GM12878 (cell line): ENCODE data around the gene METTL8. TPM values are rescaled to one million over a fixed set of nuclear protein-coding genes. Genes with fewer than 3 reads are reported as not detected.

ENCODE experiments used
- ATAC-seq: fragments of 200-7000 bp; cut with Tn5 transposase; 3 replicates; pipeline ENCODE4 v1.9.1; 2020; ENCODE audit warnings: mild to moderate bottlenecking, moderate library complexity
- BruUV-seq: library from RNA; stranded (reverse); fragments of 400-500 nt; replicated peaks from 2 replicates; lab custom pipeline; 2021; lab: Mats Ljungman, UMichigan
- CTCF ChIA-PET: fragments of 300-600 bp; sonication (Branson Sonifier 250); formaldehyde crosslinking; extraction: SDS; loops from one replicate; lab custom pipeline; 2021; ENCODE audit warnings: inconsistent platforms; lab: Yijun Ruan, JAX
- POLR2A ChIA-PET: fragments of 350-600 bp; formaldehyde crosslinking; extraction: SDS; loops from one replicate; lab custom pipeline; 2021; ENCODE audit warnings: inconsistent platforms; lab: Charles Lee
- RAD21 ChIA-PET: fragments of 300-600 bp; sonication (Branson Sonifier 250); formaldehyde crosslinking; loops from one replicate; lab custom pipeline; 2023; ENCODE audit warnings: antibody characterized with exemption; ENCODE audit not compliant: unreplicated experiment; lab: Charles Lee
- SMC1A ChIA-PET: fragments of 300-600 bp; sonication (Branson Sonifier 250); formaldehyde crosslinking; loops from one replicate; lab custom pipeline; 2023; ENCODE audit not compliant: unreplicated experiment, uncharacterized antibody; lab: Charles Lee
- DNase-seq: peaks from one replicate; pipeline ENCODE4 v3.0.0-alpha.2; 2011; ENCODE audit warnings: low read depth, low spot score
- FAIRE-seq: peaks from 3 replicates; lab custom pipeline; 2011; peaks lifted over from hg19 to GRCh38; lab: Jason Lieb, UNC
- H2AFZ ChIP-seq: 2 replicates; pipeline ENCODE4 v1.6.0; 2011; ENCODE audit warnings: low read depth, low read length, control low read depth; ENCODE audit not compliant: control insufficient read depth
- H3K27ac ChIP-seq: 2 replicates; pipeline ENCODE4 v1.5.1; 2011; ENCODE audit warnings: control low read depth; ENCODE audit not compliant: control insufficient read depth, insufficient read depth
- H3K27me3 ChIP-seq, 2 experiments: replicated peaks in 1 of 2; 2 replicates each; pipeline versions ENCODE4 v1.6.0 to v1.6.1; 2011; ENCODE audit warnings: low read length in 1 of 2; ENCODE audit not compliant: control insufficient read depth in 2 of 2, insufficient read depth in 2 of 2
- H3K36me3 ChIP-seq, 2 experiments: 2 replicates each; pipeline ENCODE4 v1.5.1; 2011; ENCODE audit warnings: low read length in 1 of 2; ENCODE audit not compliant: control insufficient read depth in 2 of 2, insufficient read depth in 2 of 2
- H3K4me1 ChIP-seq: 2 replicates; pipeline ENCODE4 v1.6.1; 2011; ENCODE audit warnings: mild to moderate bottlenecking, low read length, moderate library complexity, mixed read lengths; ENCODE audit not compliant: control insufficient read depth, insufficient read depth
- H3K4me2 ChIP-seq: 2 replicates; pipeline ENCODE4 v1.6.0; 2011; ENCODE audit warnings: control low read depth; ENCODE audit not compliant: control insufficient read depth, insufficient read depth
- H3K4me3 ChIP-seq: fragments of 200-600 bp; sonication (generic); 2 replicates; pipeline ENCODE4 v1.5.1; 2016
- H3K79me2 ChIP-seq: 2 replicates; pipeline ENCODE4 v1.6.0; 2011; ENCODE audit warnings: low read length; ENCODE audit not compliant: control insufficient read depth, insufficient read depth
- H3K9ac ChIP-seq: 2 replicates; pipeline ENCODE4 v1.8.0; 2011; ENCODE audit warnings: low read length, control low read depth, mixed read lengths; ENCODE audit not compliant: control insufficient read depth, insufficient read depth
- H3K9me3 ChIP-seq: replicated peaks from 3 replicates; pipeline ENCODE4 v1.5.1; 2011; ENCODE audit warnings: mild to moderate bottlenecking, low read length; ENCODE audit not compliant: control insufficient read depth, insufficient read depth
- H4K20me1 ChIP-seq: 2 replicates; pipeline ENCODE4 v1.6.0; 2011; ENCODE audit not compliant: control insufficient read depth, insufficient read depth
- ASH2L ChIP-seq: fragments of 300-600, 200-600 bp; sonication (generic); IDR thresholded peaks from 2 replicates; pipeline ENCODE4 v1.6.1; 2017; ENCODE audit warnings: low read depth, mild to moderate bottlenecking, borderline replicate concordance
- ATF2 ChIP-seq: IDR thresholded peaks from 2 replicates; pipeline ENCODE4 v1.6.1; 2012; ENCODE audit warnings: low read length, inconsistent platforms
- CBX5 ChIP-seq: sonication (generic); IDR thresholded peaks from 2 replicates; pipeline ENCODE4 v1.6.1; 2016; ENCODE audit warnings: low read depth, moderate library complexity, mild to moderate bottlenecking, inconsistent platforms
- CHD4 ChIP-seq: fragments of 200-600 bp; sonication (generic); IDR thresholded peaks from 2 replicates; pipeline ENCODE4 v1.6.1; 2016; ENCODE audit warnings: mild to moderate bottlenecking
- GATAD2B ChIP-seq: fragments of 450-650 bp; conservative IDR thresholded peaks from 2 replicates; pipeline ENCODE4 v1.6.1; 2017; ENCODE audit warnings: low read depth, mild to moderate bottlenecking, moderate library complexity
- IRF4 ChIP-seq: IDR thresholded peaks from 2 replicates; pipeline ENCODE4 v1.6.1; 2011; ENCODE audit warnings: low read depth, low read length
- MTA2 ChIP-seq: fragments of 450-650 bp; IDR thresholded peaks from 2 replicates; pipeline ENCODE4 v1.6.1; 2016; ENCODE audit warnings: low read depth, mild to moderate bottlenecking, moderate library complexity
- NBN ChIP-seq: fragments of 450-650 bp; IDR thresholded peaks from 2 replicates; pipeline ENCODE4 v1.6.1; 2016
- NR2C2 ChIP-seq: IDR thresholded peaks from 2 replicates; pipeline ENCODE4 v1.6.1; 2011; ENCODE audit warnings: borderline replicate concordance, low read depth; ENCODE audit not compliant: control insufficient read depth, insufficient read length
- RBBP5 ChIP-seq: fragments of 200-600 bp; sonication (generic); conservative IDR thresholded peaks from 2 replicates; pipeline ENCODE4 v1.6.1; 2016
- RELA ChIP-seq: fragments of 450-650 bp; IDR thresholded peaks from 2 replicates; pipeline ENCODE4 v1.8.0; 2014; ENCODE audit warnings: borderline replicate concordance; ENCODE audit not compliant: partially characterized antibody
- YBX1 ChIP-seq: fragments of 450-650 bp; IDR thresholded peaks from 2 replicates; pipeline ENCODE4 v1.6.1; 2016; ENCODE audit warnings: antibody characterized with exemption
- ZNF274 ChIP-seq: IDR thresholded peaks from one replicate; pipeline ENCODE4 v1.8.0; 2011; ENCODE audit not compliant: insufficient read length, insufficient read depth
- ZZZ3 ChIP-seq: IDR thresholded peaks from 2 replicates; pipeline ENCODE4 v1.6.1; 2011; ENCODE audit warnings: low read depth; ENCODE audit not compliant: control insufficient read depth, insufficient read length
- WGBS: methylation state at CpG from one replicate; pipeline ENCODE4 v1.1.6; 2016; ENCODE audit warnings: low lambda C conversion rate; ENCODE audit not compliant: insufficient replicate concordance, insufficient coverage; ENCODE audit errors: missing lambda C conversion rate; 5-methylcytosine and 5-hydroxymethylcytosine counted together
- in situ Hi-C: fragments of 300-500 bp; cut with MboI; formaldehyde crosslinking; loops from 9 replicates; pipeline ENCODE4 v1.14.3; 2018; ENCODE audit warnings: mixed read lengths
- intact Hi-C: fragments of 100-400 bp; cut with micrococcal nuclease; formaldehyde crosslinking; loops from one replicate; pipeline ENCODE4 v1.14.2; 2022; ENCODE audit not compliant: unreplicated experiment
- polyA plus RNA-seq, 11 experiments: library from polyadenylated mRNA; depleted of rRNA in 4 of 11; unstranded in 6 of 11; stranded (reverse) in 5 of 11; fragments of >200 nt; fragmentation: Nextera tagmentation in 4 of 11; fragmentation: Illumina TruSeq in 1 of 11; extraction: Ambion mirVana in 4 of 11; extraction: Trizol in 1 of 11; gene quantifications; 1 replicate in 1 of 11; 2 replicates in 10 of 11; pipeline versions ENCODE4 v1.2.1 to v1.2.3, GENCODE V29; 2011 to 2016; ENCODE audit warnings: inconsistent platforms in 2 of 11, missing spikeins in 2 of 11, low read depth in 1 of 11
- total RNA-seq, 4 experiments: library from RNA; depleted of rRNA in 3 of 4; stranded (reverse); fragments of >200 nt in 3 of 4; fragmentation: Illumina TruSeq in 1 of 4; extraction: Trizol in 1 of 4; gene quantifications; 2 replicates each; pipeline versions ENCODE4 v1.2.1 to v1.2.3, GENCODE V29; 2013 to 2021
- TF ChIP-seq, protein P1 (sequence below): fragments of 450-650 bp; IDR thresholded peaks from 2 replicates; pipeline ENCODE4 v1.6.1; 2016; ENCODE audit warnings: mild to moderate bottlenecking
- TF ChIP-seq, protein P2 (sequence below): fragments of 450-650 bp; IDR thresholded peaks from 2 replicates; pipeline ENCODE4 v1.6.1; 2017; ENCODE audit warnings: low read depth, mild to moderate bottlenecking, moderate library complexity
- TF ChIP-seq, protein P3 (sequence below): IDR thresholded peaks from 2 replicates; pipeline ENCODE4 v1.6.1; 2011; ENCODE audit warnings: borderline replicate concordance, low read depth, mild to moderate bottlenecking, moderate library complexity, mixed read lengths, low read length; ENCODE audit not compliant: insufficient read depth; ENCODE audit errors: extremely low read length

The METTL8 gene
- total and polyA plus RNA-seq, 10 of the 15 experiments (the other 5 are each of a cell fraction or from before 2014, with no cell fraction given), result 30.8 to 96.3 (median 51.5) TPM

DNA sequence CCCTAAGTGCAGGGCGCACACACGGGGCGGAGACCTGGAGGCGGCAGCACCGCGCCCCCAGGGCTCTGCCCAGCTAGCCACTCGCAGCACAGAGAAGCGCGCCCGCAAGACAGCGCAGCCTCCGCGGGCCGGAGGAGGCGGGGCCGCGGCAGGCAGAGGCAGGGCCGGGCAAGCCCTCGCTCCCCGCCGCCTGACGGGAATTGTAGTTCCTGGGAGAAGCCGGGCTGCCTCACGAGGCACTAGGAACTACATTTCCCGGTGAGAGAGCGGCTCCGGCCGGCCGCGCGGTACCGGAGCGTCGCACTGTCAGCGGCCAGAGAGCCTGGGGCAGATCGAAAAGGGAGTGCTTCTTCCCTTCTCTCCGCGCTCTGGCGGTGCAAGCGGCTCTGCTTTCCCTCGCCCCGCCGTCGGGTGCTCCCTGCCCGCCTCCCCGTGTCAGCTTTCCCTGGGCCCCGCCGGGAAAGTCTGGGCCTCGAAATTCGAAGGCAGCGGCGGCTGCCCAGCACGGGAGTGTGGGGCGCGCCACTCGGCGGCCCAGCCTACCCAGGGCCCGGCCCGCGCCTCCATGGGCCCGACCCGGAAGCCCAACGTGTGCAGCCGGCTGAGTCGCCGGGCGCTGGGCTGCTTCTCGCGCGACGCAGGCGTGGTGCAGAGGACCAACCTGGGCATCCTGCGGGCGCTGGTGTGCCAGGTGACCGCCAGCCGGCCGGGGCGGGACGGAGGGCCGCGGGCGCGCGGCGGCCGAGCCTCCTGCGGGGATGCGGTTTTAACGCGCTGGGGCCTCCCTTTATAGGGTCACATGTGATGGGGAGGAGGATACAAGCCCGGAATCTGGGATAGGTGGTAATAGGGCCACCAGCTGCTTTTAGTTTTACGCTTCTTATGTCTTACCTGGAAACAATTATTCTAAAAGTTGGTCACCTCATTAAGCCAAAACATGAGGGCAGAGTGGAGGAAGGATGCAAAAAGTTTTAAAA, 511 bp upstream of the METTL8 start, which contains the start of gene DCAF17:
TSS of gene DCAF17 (plus strand) at position 214 of the 977 bp plus-strand sequence. CDS start at position 566, 352 bp downstream.
- intact Hi-C loops (loop anchor here (5.0 kb wide), 5 partner anchors 87 to 507 kb away; partner anchors contain the start of genes CYBRD1 and GORASP2), in situ Hi-C loops (loop anchor here (25.0 kb wide), 1 partner anchor 472 kb away; no protein-coding TSS in a partner anchor)
- ChIA-PET SMC1A (interaction anchor here (0.6 to 3.2 kb wide), 10 partner anchors 15 to 352 kb away, joined by 3 to 13 read pairs (median 6); no protein-coding TSS in a partner anchor), CTCF (interaction anchor here (0.6 to 5.0 kb wide), 8 partner anchors 14 to 461 kb away, joined by 3 to 32 read pairs (median 3); no protein-coding TSS in a partner anchor), POLR2A (interaction anchor here (0.5 to 2.1 kb wide), 10 partner anchors 13 to 276 kb away, joined by 3 to 11 read pairs (median 4); no protein-coding TSS in a partner anchor), RAD21 (interaction anchor here (0.7 to 3.6 kb wide), 10 partner anchors 14 to 423 kb away, joined by 3 to 25 read pairs (median 4); no protein-coding TSS in a partner anchor)
- peak within 1 kb of the TSS; percentile 92 for H3K9ac ChIP-seq
- no peaks in the 10 kb centered on the region for H4K20me1 ChIP-seq
- H3K36me3 ChIP-seq, result peaks cover 0 to 12% of the 10 kb centered on the region in 2 experiments; a peak in 2 of 4 replicates
- H3K9me3 ChIP-seq, result peaks cover 19% of the 10 kb centered on the region
- H3K4me3 ChIP-seq, result peak within 1 kb of the TSS; percentile 81
- H3K4me1 ChIP-seq, result peaks cover 13% of the 10 kb centered on the region
- peaks cover 75% of the 10 kb centered on the region for H3K79me2 ChIP-seq
- DNase-seq (peak; percentile 94), ATAC-seq (peak; percentile 94), FAIRE-seq (peak; percentile 97)
- H3K27ac ChIP-seq, result peak within 1 kb of the TSS; percentile 93
- H2AFZ ChIP-seq, result peak within 1 kb of the TSS; percentile 91
- whole genome bisulfite sequencing, result under 1% methylated on average over 85 of the region's 92 CpGs
- no TSS peak for BruUV-seq
- H3K27me3 ChIP-seq, result no peaks in the 10 kb centered on the region
- H3K4me2 ChIP-seq, result peak within 1 kb of the TSS; percentile 97
- 0 out of 2 replicates have a peak, but pooled peaks have one; percentile 6 for TF ChIP-seq NBN
- TF ChIP-seq GATAD2B, result peak; percentile 96
- TF ChIP-seq RBBP5, result no peak
- TF ChIP-seq ASH2L, result 0 out of 2 replicates have a peak, but pooled peaks have one; percentile 61
- TF ChIP-seq ZNF274, result no peak
- TF ChIP-seq CBX5, result peak; percentile 90; the same call in 1 of the 2 replicates
- no peak for TF ChIP-seq NR2C2
- TF ChIP-seq, protein P1, sequence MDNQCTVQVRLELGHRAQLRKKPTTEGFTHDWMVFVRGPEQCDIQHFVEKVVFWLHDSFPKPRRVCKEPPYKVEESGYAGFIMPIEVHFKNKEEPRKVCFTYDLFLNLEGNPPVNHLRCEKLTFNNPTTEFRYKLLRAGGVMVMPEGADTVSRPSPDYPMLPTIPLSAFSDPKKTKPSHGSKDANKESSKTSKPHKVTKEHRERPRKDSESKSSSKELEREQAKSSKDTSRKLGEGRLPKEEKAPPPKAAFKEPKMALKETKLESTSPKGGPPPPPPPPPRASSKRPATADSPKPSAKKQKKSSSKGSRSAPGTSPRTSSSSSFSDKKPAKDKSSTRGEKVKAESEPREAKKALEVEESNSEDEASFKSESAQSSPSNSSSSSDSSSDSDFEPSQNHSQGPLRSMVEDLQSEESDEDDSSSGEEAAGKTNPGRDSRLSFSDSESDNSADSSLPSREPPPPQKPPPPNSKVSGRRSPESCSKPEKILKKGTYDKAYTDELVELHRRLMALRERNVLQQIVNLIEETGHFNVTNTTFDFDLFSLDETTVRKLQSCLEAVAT, result no peak
- TF ChIP-seq ZZZ3, result no peak
- TF ChIP-seq, protein P2, sequence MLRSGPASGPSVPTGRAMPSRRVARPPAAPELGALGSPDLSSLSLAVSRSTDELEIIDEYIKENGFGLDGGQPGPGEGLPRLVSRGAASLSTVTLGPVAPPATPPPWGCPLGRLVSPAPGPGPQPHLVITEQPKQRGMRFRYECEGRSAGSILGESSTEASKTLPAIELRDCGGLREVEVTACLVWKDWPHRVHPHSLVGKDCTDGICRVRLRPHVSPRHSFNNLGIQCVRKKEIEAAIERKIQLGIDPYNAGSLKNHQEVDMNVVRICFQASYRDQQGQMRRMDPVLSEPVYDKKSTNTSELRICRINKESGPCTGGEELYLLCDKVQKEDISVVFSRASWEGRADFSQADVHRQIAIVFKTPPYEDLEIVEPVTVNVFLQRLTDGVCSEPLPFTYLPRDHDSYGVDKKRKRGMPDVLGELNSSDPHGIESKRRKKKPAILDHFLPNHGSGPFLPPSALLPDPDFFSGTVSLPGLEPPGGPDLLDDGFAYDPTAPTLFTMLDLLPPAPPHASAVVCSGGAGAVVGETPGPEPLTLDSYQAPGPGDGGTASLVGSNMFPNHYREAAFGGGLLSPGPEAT, result 0 out of 2 replicates have a peak, but pooled peaks have one; percentile 36
- TF ChIP-seq IRF4, result no peak
- TF ChIP-seq RELA, result peak; percentile 22
- TF ChIP-seq, protein P3, sequence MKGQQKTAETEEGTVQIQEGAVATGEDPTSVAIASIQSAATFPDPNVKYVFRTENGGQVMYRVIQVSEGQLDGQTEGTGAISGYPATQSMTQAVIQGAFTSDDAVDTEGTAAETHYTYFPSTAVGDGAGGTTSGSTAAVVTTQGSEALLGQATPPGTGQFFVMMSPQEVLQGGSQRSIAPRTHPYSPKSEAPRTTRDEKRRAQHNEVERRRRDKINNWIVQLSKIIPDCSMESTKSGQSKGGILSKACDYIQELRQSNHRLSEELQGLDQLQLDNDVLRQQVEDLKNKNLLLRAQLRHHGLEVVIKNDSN, result peak; percentile 13
- no peak for TF ChIP-seq MTA2
- no peak for TF ChIP-seq CHD4
- no peak; the same call in 1 of the 2 replicates for TF ChIP-seq ATF2
- no peak for TF ChIP-seq YBX1
